Loucy (cell line): ENCODE data around the gene ZFYVE28.

Experiments used
- H2AFZ ChIP-seq: fragments of 200-600 bp; sonication (generic); 2 replicates; pipeline ENCODE4 v1.6.0; 2016; ENCODE audit warnings: antibody characterized with exemption, mild to moderate bottlenecking, low read length, moderate library complexity
- H3F3A ChIP-seq: fragments of 200-600 bp; 2 replicates; pipeline ENCODE4 v1.6.0; 2016; ENCODE audit warnings: antibody characterized with exemption, low read depth, mild to moderate bottlenecking
- H3K27me3 ChIP-seq: fragments of 200-600 bp; sonication (generic); 2 replicates; pipeline ENCODE4 v1.6.1; 2014; ENCODE audit warnings: low read length, mild to moderate bottlenecking; ENCODE audit not compliant: insufficient read depth, poor library complexity, severe bottlenecking
- H3K36me3 ChIP-seq: fragments of 200-600 bp; sonication (generic); 2 replicates; pipeline ENCODE4 v1.6.1; 2016; ENCODE audit warnings: low read length; ENCODE audit not compliant: insufficient read depth
- H3K4me1 ChIP-seq: fragments of 200-600 bp; sonication (generic); 2 replicates; pipeline ENCODE4 v1.5.1; 2014; ENCODE audit warnings: low read length, mild to moderate bottlenecking; ENCODE audit not compliant: insufficient read depth, poor library complexity, severe bottlenecking
- H3K4me2 ChIP-seq: fragments of 200-600 bp; sonication (generic); 2 replicates; pipeline ENCODE4 v1.6.0; 2014; ENCODE audit warnings: antibody characterized with exemption, low read length, low read depth, mild to moderate bottlenecking; ENCODE audit not compliant: poor library complexity, severe bottlenecking
- H3K4me3 ChIP-seq: fragments of 200-600 bp; sonication (generic); 2 replicates; pipeline ENCODE4 v1.5.1; 2014; ENCODE audit warnings: low read length, mild to moderate bottlenecking, mixed read lengths; ENCODE audit not compliant: poor library complexity, severe bottlenecking
- H3K79me2 ChIP-seq: fragments of 200-600 bp; sonication (generic); 2 replicates; pipeline ENCODE4 v1.6.1; 2014; ENCODE audit warnings: low read length; ENCODE audit not compliant: insufficient read depth
- H3K9ac ChIP-seq: fragments of 200-600 bp; sonication (generic); 2 replicates; pipeline ENCODE4 v1.6.0; 2014; ENCODE audit warnings: mild to moderate bottlenecking, low read depth, low read length, moderate library complexity; ENCODE audit not compliant: poor library complexity, severe bottlenecking
- H3K9me2 ChIP-seq: fragments of 200-600 bp; sonication (generic); replicated peaks from 2 replicates; pipeline ENCODE4 v1.6.1; 2016; ENCODE audit warnings: low read depth, low read length, mixed read lengths
- H3K9me3 ChIP-seq: fragments of 200-600 bp; sonication (generic); 2 replicates; pipeline ENCODE4 v1.6.1; 2014; ENCODE audit warnings: mild to moderate bottlenecking, antibody characterized with exemption, low read length, low read depth; ENCODE audit not compliant: insufficient read depth
- H4K20me1 ChIP-seq: fragments of 200-600 bp; sonication (generic); 2 replicates; pipeline ENCODE4 v1.6.0; 2014; ENCODE audit warnings: antibody characterized with exemption, low read length, mild to moderate bottlenecking; ENCODE audit not compliant: insufficient read depth, poor library complexity, severe bottlenecking
- CTCF ChIP-seq: fragments of 200-600 bp; sonication (generic); conservative IDR thresholded peaks from 2 replicates; pipeline ENCODE4 v1.5.1; 2014; ENCODE audit warnings: mild to moderate bottlenecking, antibody characterized with exemption, low read length
- EZH2phosphoT487 ChIP-seq: fragments of 200-600 bp; IDR thresholded peaks from 2 replicates; pipeline ENCODE4 v1.6.1; 2018; ENCODE audit warnings: antibody characterized with exemption, mild to moderate bottlenecking, moderate library complexity, borderline replicate concordance

ZFYVE28 gene

GRCh38 chr4:2289311-2289954 lies 129.0 kb downstream of the ZFYVE28 start:
- H3K27me3 ChIP-seq = no peaks in the 10 kb centered on the region
- no peaks in the 10 kb centered on the region for H4K20me1 ChIP-seq
- no peaks in the 10 kb centered on the region for H3K9me3 ChIP-seq
- no peak overlapping the region for H3K9ac ChIP-seq
- no peaks in the 10 kb centered on the region for H3K36me3 ChIP-seq
- no peak overlapping the region for H2AFZ ChIP-seq
- TF ChIP-seq CTCF = no peak
- no peaks in the 10 kb centered on the region for H3K9me2 ChIP-seq
- H3K79me2 ChIP-seq = no peaks in the 10 kb centered on the region
- H3F3A ChIP-seq = no peaks in the 10 kb centered on the region
- no peak overlapping the region for H3K4me3 ChIP-seq
- no peak overlapping the region for H3K4me2 ChIP-seq
- H3K4me1 ChIP-seq = peaks cover 58% of the 10 kb centered on the region

GRCh38 chr4:2288051-2288541 lies 130.3 kb downstream of the ZFYVE28 start:
- H3K4me3 ChIP-seq = no peak overlapping the region
- no peaks in the 10 kb centered on the region for H3K9me3 ChIP-seq
- H3K4me2 ChIP-seq = no peak overlapping the region
- no peak overlapping the region for H2AFZ ChIP-seq
- H3K27me3 ChIP-seq = no peaks in the 10 kb centered on the region
- no peaks in the 10 kb centered on the region for H3K79me2 ChIP-seq
- H3F3A ChIP-seq = no peaks in the 10 kb centered on the region
- H4K20me1 ChIP-seq = no peaks in the 10 kb centered on the region
- TF ChIP-seq CTCF (no peak), EZH2phosphoT487 (no peak)
- no peaks in the 10 kb centered on the region for H3K9me2 ChIP-seq
- H3K36me3 ChIP-seq = no peaks in the 10 kb centered on the region
- no peak overlapping the region for H3K9ac ChIP-seq
- H3K4me1 ChIP-seq = peaks cover 69% of the 10 kb centered on the region

GRCh38 chr4:2287594-2287915 lies 130.9 kb downstream of the ZFYVE28 start:
- H3K4me3 ChIP-seq = no peak overlapping the region
- no peaks in the 10 kb centered on the region for H3K9me3 ChIP-seq
- H3K27me3 ChIP-seq = no peaks in the 10 kb centered on the region
- H3K79me2 ChIP-seq = no peaks in the 10 kb centered on the region
- H3K9me2 ChIP-seq = no peaks in the 10 kb centered on the region
- TF ChIP-seq CTCF (no peak), EZH2phosphoT487 (no peak)
- no peak overlapping the region for H3K4me2 ChIP-seq
- H2AFZ ChIP-seq = no peak overlapping the region
- H4K20me1 ChIP-seq = no peaks in the 10 kb centered on the region
- no peak overlapping the region for H3K9ac ChIP-seq
- no peaks in the 10 kb centered on the region for H3K36me3 ChIP-seq
- peaks cover 3% of the 10 kb centered on the region; the same call in 1 of the 2 replicates for H3F3A ChIP-seq
- H3K4me1 ChIP-seq = peaks cover 69% of the 10 kb centered on the region
